Upper lobe of left lung (tissue), 6 donors: ENCODE data around the gene MEIS1. TPM values are rescaled to one million over a fixed set of nuclear protein-coding genes. Genes with fewer than 3 reads are reported as not detected.

Experiments used
- ATAC-seq, 2 donors: fragments of 200-7000 bp; cut with Tn5 transposase; one replicate each; pipeline ENCODE4 v1.9.1; 2022; ENCODE audit warnings: mild to moderate bottlenecking in 2 of 2, moderate library complexity in 2 of 2; ENCODE audit not compliant: low FRiP score in 2 of 2
- DNase-seq, 2 donors: peaks; one replicate each; pipeline ENCODE4 v3.0.0-alpha.2; 2019 to 2020
- H3K27ac ChIP-seq, 4 donors: fragments of 200-600 bp; sonication (generic); one replicate each; pipeline ENCODE4 v1.5.1; 2016 to 2019
- H3K27me3 ChIP-seq, 4 donors: fragments of 200-600 bp; sonication (generic); one replicate each; pipeline ENCODE4 v1.5.1; 2017 to 2019
- H3K36me3 ChIP-seq, 4 donors: fragments of 200-600 bp; sonication (generic); one replicate each; pipeline ENCODE4 v1.5.1; 2016 to 2019
- H3K4me1 ChIP-seq, 4 donors: fragments of 200-600 bp; sonication (generic); one replicate each; pipeline ENCODE4 v1.5.1; 2018 to 2019
- H3K4me3 ChIP-seq, 4 donors: fragments of 200-600 bp; sonication (generic); one replicate each; pipeline ENCODE4 v1.5.1; 2017 to 2019; ENCODE audit warnings: mild to moderate bottlenecking in 2 of 4, moderate library complexity in 1 of 4
- H3K9me3 ChIP-seq, 4 donors: fragments of 200-600 bp; sonication (generic); one replicate each; pipeline ENCODE4 v1.5.1; 2018 to 2019
- CTCF ChIP-seq, 6 experiments: fragments of 450-650 bp in 4 of 6; fragments of 200-600 bp in 2 of 6; sonication (generic) in 2 of 6; IDR thresholded peaks; one replicate each; pipeline ENCODE4 v1.5.1; 2016 to 2019; ENCODE audit warnings: antibody characterized with exemption in 6 of 6
- EP300 ChIP-seq, 4 donors: sonication (generic); formaldehyde crosslinking; IDR thresholded peaks; one replicate each; pipeline ENCODE4 v1.5.1; 2017; ENCODE audit warnings: antibody characterized with exemption in 4 of 4, control low read depth in 2 of 4
- POLR2A ChIP-seq, 4 donors: fragments of 450-650 bp; IDR thresholded peaks; one replicate each; pipeline ENCODE4 v1.5.1; 2016 to 2017; ENCODE audit warnings: antibody characterized with exemption in 4 of 4, mild to moderate bottlenecking in 2 of 4
- POLR2AphosphoS5 ChIP-seq, 2 donors: sonication (generic); formaldehyde crosslinking; IDR thresholded peaks; one replicate each; pipeline ENCODE4 v1.5.1; 2017; ENCODE audit warnings: antibody characterized with exemption in 2 of 2
- WGBS, 2 donors: methylation state at CpG; one replicate each; pipeline ENCODE4 v1.1.5; 2017 to 2018; 5-methylcytosine and 5-hydroxymethylcytosine counted together
- total RNA-seq, 6 donors: library from RNA; depleted of rRNA in 4 of 6; stranded (reverse); fragments of >200 nt in 4 of 6; gene quantifications; one replicate each; pipeline versions ENCODE4 v1.1.0 to v1.2.1, GENCODE V29; 2016 to 2021
- donor health status: DM: no; HTN: no; CAD: no; lungs with moderate emphysema.
- donor health status: DM: no; HTN: yes; CAD: no; lungs with severe emphysema.

Gene MEIS1
- total RNA-seq, 6 donors from 2014 or later, result 23.1 to 43.9 (median 30.0) TPM

DNA sequence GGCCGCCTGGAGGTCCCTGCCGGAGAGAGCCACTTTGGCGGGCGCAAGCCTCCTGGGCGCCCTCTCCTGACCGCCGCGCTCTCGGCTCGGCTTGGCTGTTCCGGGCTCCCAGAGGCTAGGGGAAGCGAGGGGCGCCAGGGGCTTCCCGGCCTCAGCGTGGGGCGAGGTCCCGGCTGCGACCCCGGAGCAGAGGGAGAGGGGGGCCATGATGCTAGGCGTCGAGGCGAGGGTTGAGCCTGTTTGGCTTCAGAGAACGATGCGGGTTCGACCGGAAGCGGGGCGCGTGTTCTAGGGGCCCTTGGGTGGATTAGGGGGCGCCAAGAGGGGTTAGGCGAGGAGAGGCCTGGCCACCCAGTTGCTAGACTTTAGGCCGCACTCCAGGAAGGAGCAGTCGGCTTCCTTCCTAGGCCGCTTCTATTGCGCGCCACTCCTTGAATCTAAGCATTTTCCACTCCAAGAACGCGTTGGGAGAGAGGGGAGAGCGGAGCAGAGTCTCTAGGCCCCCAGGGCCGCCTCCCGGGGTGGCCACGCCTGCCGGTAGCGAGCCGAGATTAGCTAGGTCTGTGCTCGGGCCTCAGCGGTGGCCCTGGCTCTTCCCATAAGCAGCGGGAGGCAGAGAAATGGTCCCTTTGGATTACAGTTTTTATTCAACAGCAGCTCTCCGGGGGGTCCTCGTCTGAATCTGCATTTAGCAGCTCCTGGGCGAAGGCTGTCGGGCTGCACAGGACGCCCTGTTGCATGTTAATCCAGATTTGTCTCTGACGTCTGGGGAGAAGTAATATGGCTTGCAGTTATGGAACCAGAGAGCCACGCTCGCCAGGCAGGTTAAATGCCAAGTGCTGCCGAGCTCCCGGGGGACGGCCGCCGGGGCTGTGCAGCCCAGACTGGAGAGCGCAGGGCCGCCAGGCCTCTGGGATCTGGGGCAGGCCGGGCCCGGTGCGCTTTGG, 11.3 kb downstream of the MEIS1 start:
- peak overlapping the region; percentile 84 to 97 (median 94) for H3K27ac ChIP-seq
- peaks cover 0 to 9% (median 3%) of the 10 kb centered on the region in 4 donors for H3K27me3 ChIP-seq
- peak in 1 of 6 experiments; percentile 15 for TF ChIP-seq CTCF (IDR thresholded peaks at IDR 0.05)
- TF ChIP-seq POLR2AphosphoS5 (IDR thresholded peaks at IDR 0.05), result no peak
- TF ChIP-seq POLR2A (IDR thresholded peaks at IDR 0.05), result no peak
- TF ChIP-seq EP300 (IDR thresholded peaks at IDR 0.05), result no peak
- peak overlapping the region; percentile 23 to 61 (median 35) for H3K4me3 ChIP-seq
- peak; percentile 56 to 79 for ATAC-seq
- peak in 1 of 2 donors; percentile 83 for DNase-seq
- H3K4me1 ChIP-seq, result peaks cover 3 to 17% (median 5%) of the 10 kb centered on the region in 4 donors
- no peaks in the 10 kb centered on the region for H3K9me3 ChIP-seq
- peaks cover 0 to 8% (median 0%) of the 10 kb centered on the region in 4 donors for H3K36me3 ChIP-seq
- 19 to 28% methylated on average over 35 to 49 of the region's 66 CpGs for WGBS, 2 donors

DNA sequence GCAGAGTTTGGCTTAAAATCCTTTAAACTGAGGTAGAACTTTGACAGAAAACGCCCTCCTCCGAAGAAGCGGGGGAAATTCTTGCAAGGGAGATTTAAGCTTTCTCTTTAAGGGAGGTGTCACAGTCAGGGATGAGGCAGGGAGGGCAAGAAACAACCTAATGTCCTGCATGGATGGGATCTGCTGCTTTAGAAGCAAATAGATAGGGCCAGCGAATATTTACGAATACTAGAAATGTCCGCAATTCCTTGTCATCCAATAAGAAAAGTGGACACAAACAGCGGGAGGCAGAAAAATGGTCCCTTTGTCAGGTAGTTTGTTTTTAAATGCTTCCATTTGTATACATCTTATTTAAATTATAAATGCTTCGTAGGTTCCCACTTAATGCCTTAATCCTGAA, 12.0 kb downstream of the MEIS1 start:
- Histone ChIP-seq H3K36me3 (peaks cover 0 to 6% (median 0%) of the 10 kb centered on the region in 4 donors), H3K4me3 (peak overlapping the region in 3 of 4 donors; percentile 23 to 61 (median 39))
- no peak for DNase-seq

GRCh38 chr2:66447677-66448076, 12.8 kb downstream of the MEIS1 start:
- peak overlapping the region in 3 of 4 donors; percentile 84 to 97 (median 95) for H3K27ac ChIP-seq
- H3K4me1 ChIP-seq, result peaks cover 3 to 24% (median 7%) of the 10 kb centered on the region in 4 donors
- peak overlapping the region in 2 of 4 donors; percentile 39 to 61 for H3K4me3 ChIP-seq
- DNase-seq (no peak), ATAC-seq (no peak)
- H3K27me3 ChIP-seq, result peaks cover 0 to 9% (median 2%) of the 10 kb centered on the region in 4 donors
- 50 to 54% methylated on average over 2 of the region's 2 CpGs for WGBS, 2 donors
- no peak for TF ChIP-seq CTCF (IDR thresholded peaks at IDR 0.05)
- no peak for TF ChIP-seq POLR2AphosphoS5 (IDR thresholded peaks at IDR 0.05)
- no peak for TF ChIP-seq EP300 (IDR thresholded peaks at IDR 0.05)
- no peak for TF ChIP-seq POLR2A (IDR thresholded peaks at IDR 0.05)
- H3K9me3 ChIP-seq, result no peaks in the 10 kb centered on the region
- H3K36me3 ChIP-seq, result peaks cover 0 to 6% (median 0%) of the 10 kb centered on the region in 4 donors

More for the DNA sequence above, 12.0 kb downstream of the MEIS1 start:
- no peak for ATAC-seq
- H3K9me3 ChIP-seq, result no peaks in the 10 kb centered on the region
- 50 to 58% methylated on average over 8 of the region's 8 CpGs for WGBS, 2 donors
- peaks cover 0 to 9% (median 2%) of the 10 kb centered on the region in 4 donors for H3K27me3 ChIP-seq
- TF ChIP-seq POLR2A (IDR thresholded peaks at IDR 0.05), result no peak
- TF ChIP-seq EP300 (IDR thresholded peaks at IDR 0.05), result no peak
- no peak for TF ChIP-seq POLR2AphosphoS5 (IDR thresholded peaks at IDR 0.05)
- TF ChIP-seq CTCF (IDR thresholded peaks at IDR 0.05), result no peak
- H3K27ac ChIP-seq, result peak overlapping the region; percentile 84 to 97 (median 94)
- peaks cover 3 to 23% (median 8%) of the 10 kb centered on the region in 4 donors for H3K4me1 ChIP-seq

DNA sequence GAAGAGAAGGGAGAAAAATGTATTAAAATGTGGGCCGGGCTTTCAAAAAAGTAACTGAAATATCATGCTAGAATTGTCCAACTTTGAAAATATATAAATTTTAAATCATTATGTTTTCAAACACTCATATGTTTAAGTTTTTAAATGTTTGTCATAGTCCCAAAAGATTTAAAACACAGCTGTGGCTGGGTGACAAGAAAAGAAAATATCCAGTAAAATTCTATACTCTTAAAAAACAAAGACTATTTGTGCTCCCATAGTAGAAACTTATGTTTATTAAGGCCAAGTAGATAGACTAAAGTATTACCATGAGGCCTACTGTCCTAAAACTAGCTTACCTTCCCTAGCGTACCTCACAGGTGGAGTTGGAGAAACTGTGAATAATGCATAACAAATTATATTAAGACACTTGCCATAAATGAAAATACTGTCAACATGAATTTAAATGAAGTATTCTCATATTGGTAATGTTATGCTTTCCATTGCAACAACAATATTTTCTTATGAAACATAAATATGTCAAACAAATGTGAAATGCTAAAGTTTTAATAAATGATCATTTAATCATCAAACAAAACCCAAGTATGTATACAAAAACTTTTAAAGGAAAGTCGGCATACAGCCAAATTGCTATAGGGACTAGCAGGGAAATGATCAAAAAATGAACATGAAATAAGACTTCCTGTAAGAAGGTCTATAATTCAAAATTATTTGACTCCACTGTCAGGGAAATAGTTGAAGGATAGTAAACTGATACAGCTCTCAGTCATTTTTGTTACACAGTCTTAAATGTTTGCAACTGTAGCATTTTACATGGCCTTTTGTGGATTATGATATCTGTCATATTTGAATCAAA, 13.4 kb downstream of the MEIS1 start:
- Histone ChIP-seq H3K36me3 (peaks cover 0 to 1% (median 0%) of the 10 kb centered on the region in 4 donors), H3K27ac (peak overlapping the region in 2 of 4 donors; percentile 95 to 97), H3K4me1 (peaks cover 3 to 24% (median 9%) of the 10 kb centered on the region in 4 donors), H3K4me3 (no peak overlapping the region), H3K9me3 (no peaks in the 10 kb centered on the region), H3K27me3 (peaks cover 0 to 9% (median 2%) of the 10 kb centered on the region in 4 donors)
- 65% methylated on average over 3 of the region's 3 CpGs for WGBS, 2 donors
- DNase-seq, result no peak
- ATAC-seq, result no peak
- TF ChIP-seq EP300 (IDR thresholded peaks at IDR 0.05) (no peak), CTCF (IDR thresholded peaks at IDR 0.05) (no peak), POLR2A (IDR thresholded peaks at IDR 0.05) (no peak), POLR2AphosphoS5 (IDR thresholded peaks at IDR 0.05) (no peak)
